ENCODE measurements around the gene ASTN1. TPM values are rescaled to one million over a fixed set of nuclear protein-coding genes. Genes with fewer than 3 reads are reported as not detected.

ASTN1 gene
- total RNA-seq, 1 experiment from 2014 or later, result not detected

DNA sequence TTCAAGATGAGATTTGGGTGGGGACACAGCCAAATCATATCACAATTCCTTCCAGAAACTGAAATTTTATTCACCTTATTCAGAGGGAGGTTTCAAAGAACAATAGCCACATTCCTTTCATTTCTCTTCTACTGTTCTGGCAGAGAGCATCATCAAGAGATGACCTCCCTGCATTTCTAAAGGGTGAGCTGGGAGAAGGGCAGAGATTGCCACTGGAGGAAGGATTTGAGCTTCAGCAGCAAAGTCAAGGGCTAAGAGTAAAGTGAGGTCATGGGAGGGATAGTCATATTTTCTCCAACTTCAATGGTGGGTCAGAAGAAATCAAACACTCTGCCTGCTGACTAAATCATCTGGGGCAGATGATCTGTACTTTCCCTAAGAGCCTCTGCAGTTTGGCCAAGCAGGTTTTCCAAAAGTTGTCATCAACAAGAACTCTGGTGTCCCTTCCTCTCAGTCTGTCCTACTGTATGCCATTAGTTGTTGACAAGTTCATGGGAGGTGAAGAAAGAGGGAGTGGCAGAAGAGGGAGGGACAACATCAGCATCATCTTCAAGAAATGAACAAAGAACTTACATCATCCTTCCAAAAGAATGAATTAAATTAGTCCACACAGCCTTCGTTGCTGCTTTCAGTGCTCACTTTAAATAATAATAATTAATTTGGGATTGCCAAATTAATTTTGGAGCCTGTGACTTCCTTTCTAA lies 298.3 kb downstream of the ASTN1 start:
- Histone ChIP-seq H3K27me3 (no peaks in the 10 kb centered on the region; the same call in 1 of the 2 replicates), H3K9me3 (no peaks in the 10 kb centered on the region), H3K4me3 (no peak overlapping the region), H3K36me3 (no peaks in the 10 kb centered on the region)
- DNase-seq, result peak; percentile 34

- H3K9me3 ChIP-seq, result no peaks in the 10 kb centered on the region
- H3K27me3 ChIP-seq, result no peaks in the 10 kb centered on the region; the same call in 1 of the 2 replicates
- H3K4me3 ChIP-seq, result no peak overlapping the region
- no peaks in the 10 kb centered on the region for H3K36me3 ChIP-seq
- DNase-seq, result no peak
These were observed 300.3 kb downstream of the ASTN1 start for GRCh38 chr1:176864211-176864610.

GRCh38 chr1:176863613-176864012 lies 300.9 kb downstream of the ASTN1 start:
- H3K36me3 ChIP-seq, result no peaks in the 10 kb centered on the region

DNA sequence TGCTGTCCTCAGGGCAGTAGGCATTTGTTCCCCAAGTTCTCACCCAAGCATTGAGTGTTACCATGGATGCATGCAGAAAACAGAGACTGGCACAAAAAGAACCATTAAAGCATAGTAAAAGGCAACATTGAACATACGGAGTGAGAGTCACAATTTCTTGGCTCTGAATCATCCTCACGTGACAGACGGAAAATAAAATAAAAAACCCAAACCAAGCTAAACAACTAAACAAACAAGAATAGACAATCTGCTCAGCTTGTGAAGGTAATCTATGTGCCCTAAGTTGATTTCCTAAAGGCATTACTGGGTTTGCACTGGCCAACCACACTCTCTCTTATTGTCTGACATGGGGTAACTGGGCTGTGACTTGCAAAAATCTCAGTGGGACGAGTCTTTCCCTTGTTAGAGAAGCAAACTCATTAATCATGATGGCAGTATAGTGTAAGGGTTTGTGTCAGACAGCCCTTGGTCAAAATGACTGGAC lies 306.0 kb downstream of the ASTN1 start:
- H3K36me3 ChIP-seq, result no peaks in the 10 kb centered on the region
- DNase-seq, result no peak
- H3K9me3 ChIP-seq, result no peaks in the 10 kb centered on the region
- no peaks in the 10 kb centered on the region for H3K27me3 ChIP-seq
- H3K4me3 ChIP-seq, result no peak overlapping the region

More at GRCh38 chr1:176863613-176864012, 300.9 kb downstream of the ASTN1 start:
- no peaks in the 10 kb centered on the region; the same call in 1 of the 2 replicates for H3K27me3 ChIP-seq
- H3K4me3 ChIP-seq, result no peak overlapping the region
- H3K9me3 ChIP-seq, result no peaks in the 10 kb centered on the region
- no peak for DNase-seq

GRCh38 chr1:176857632-176858031 lies 306.9 kb downstream of the ASTN1 start:
- Histone ChIP-seq H3K4me3 (no peak overlapping the region), H3K36me3 (no peaks in the 10 kb centered on the region)
- no peak for DNase-seq

GRCh38 chr1:176854758-176855745 lies 309.5 kb downstream of the ASTN1 start:
- no peak overlapping the region for H3K4me3 ChIP-seq
- no peaks in the 10 kb centered on the region for H3K9me3 ChIP-seq
- DNase-seq, result no peak
- H3K27me3 ChIP-seq, result no peaks in the 10 kb centered on the region
- no peaks in the 10 kb centered on the region for H3K36me3 ChIP-seq

More at GRCh38 chr1:176857632-176858031, 306.9 kb downstream of the ASTN1 start:
- Histone ChIP-seq H3K27me3 (no peaks in the 10 kb centered on the region), H3K9me3 (no peaks in the 10 kb centered on the region)

- DNase-seq, result no peak
- Histone ChIP-seq H3K36me3 (no peaks in the 10 kb centered on the region), H3K9me3 (no peaks in the 10 kb centered on the region), H3K27me3 (no peaks in the 10 kb centered on the region), H3K4me3 (no peak overlapping the region)
These were observed 310.4 kb downstream of the ASTN1 start for GRCh38 chr1:176854121-176854520.

DNA sequence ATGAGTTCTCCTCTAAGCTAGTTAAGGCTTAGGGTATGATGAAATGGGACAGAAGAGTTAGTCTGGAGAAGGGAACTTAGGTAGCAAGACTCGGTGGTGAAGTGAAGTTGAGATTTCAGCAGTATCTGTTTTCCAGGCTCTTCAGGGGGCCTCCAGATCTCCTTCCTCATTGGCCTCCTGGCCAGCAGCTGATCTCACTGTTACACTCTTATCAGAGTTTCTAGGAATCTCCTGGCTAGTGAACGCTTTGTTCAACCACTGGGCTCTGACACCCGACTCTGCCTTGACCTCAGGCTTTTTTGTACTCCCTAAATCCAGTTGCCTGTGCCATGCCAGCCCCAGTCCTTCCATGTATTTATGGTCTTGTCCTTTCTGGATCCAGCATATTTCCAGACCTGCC lies 311.0 kb downstream of the ASTN1 start:
- H3K9me3 ChIP-seq, result no peaks in the 10 kb centered on the region
- no peaks in the 10 kb centered on the region for H3K27me3 ChIP-seq
- no peaks in the 10 kb centered on the region for H3K36me3 ChIP-seq
- no peak overlapping the region for H3K4me3 ChIP-seq
- no peak for DNase-seq

DNA sequence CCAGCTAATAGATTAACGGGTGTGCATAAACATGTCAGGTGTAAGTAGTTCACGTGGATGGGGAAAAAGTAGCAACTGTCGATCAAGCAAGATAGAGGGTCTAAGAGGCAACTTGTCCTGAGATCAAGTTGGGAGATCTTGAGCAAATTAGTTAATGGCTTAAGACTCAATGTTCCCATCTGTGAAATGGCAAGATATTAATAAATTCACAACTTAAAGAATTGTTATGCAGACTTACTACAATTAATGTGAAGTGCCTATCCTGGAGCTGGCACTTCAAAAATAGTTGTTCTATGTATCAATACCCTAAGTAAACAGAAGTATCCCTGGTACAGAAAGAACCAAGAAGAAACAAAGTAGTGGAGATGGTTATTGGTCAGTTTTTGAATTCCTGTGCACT lies 312.4 kb downstream of the ASTN1 start:
- no peaks in the 10 kb centered on the region for H3K9me3 ChIP-seq
- H3K27me3 ChIP-seq, result no peaks in the 10 kb centered on the region
- H3K4me3 ChIP-seq, result no peak overlapping the region
- no peaks in the 10 kb centered on the region for H3K36me3 ChIP-seq
- DNase-seq, result no peak

DNA sequence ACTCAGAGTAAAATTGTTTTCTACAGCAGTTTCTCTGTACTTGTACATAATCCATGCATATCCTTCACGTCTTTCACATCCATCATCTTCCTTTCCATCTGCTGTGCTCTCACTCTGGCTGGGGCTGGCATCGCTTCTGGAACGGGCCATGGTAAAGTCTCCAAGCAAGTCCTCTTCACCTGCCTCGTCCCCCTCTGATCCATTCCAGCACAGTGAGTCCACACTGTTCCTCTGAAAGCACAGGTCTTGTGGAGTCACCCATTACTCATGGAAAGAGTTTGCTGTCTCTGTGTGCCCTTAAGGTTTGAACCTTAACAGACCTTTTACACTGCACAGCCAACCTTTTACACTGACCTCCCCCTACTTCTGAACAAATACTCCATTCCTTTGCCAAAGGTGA lies 313.6 kb downstream of the ASTN1 start:
- Histone ChIP-seq H3K27me3 (no peaks in the 10 kb centered on the region), H3K36me3 (no peaks in the 10 kb centered on the region), H3K9me3 (no peaks in the 10 kb centered on the region), H3K4me3 (no peak overlapping the region)
- no peak for DNase-seq

DNA sequence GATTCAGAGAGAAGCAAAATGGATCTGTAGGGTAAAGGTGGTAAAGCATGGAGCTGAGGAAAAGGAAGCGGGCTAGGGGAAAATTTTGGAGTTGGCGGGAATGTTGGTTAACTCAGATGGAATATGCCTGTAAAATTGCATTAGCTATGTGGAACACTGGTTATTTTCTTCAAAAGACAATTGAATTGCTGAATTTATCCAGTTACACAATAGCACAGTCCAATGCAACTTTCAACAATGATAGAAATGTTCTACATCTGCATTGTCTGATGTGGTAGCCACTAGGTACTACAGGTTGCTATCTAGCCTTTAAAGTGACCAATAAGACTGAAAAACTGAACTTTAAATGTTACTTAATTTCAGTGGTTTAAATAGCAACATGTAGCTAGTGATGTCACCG lies 315.2 kb downstream of the ASTN1 start:
- H3K36me3 ChIP-seq, result no peaks in the 10 kb centered on the region
- H3K27me3 ChIP-seq, result no peaks in the 10 kb centered on the region
- H3K9me3 ChIP-seq, result no peaks in the 10 kb centered on the region
- no peak for DNase-seq
- no peak overlapping the region for H3K4me3 ChIP-seq

DNA sequence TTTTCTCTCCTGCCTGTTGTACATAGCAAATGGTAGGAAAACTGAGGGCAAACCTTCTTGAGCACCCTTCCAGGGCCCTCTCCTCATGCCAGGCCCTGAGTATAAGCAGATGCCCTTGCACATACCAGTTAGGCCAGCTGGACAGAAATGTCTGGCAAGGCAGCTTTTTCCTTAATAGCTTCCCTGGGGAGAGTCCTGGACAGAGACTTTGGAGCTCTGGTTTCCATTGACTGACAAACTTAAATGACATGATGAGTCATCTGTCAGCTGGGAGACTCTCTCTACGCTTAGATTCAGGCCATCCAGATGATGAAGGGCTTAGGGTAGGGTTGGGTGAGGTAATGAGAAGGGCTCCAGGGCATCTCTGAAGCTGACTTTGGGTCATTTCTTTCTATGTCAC lies 317.5 kb downstream of the ASTN1 start:
- Histone ChIP-seq H3K4me3 (no peak overlapping the region), H3K27me3 (0 out of 2 replicates have a peak, but pooled peaks cover 2% of the 10 kb centered on the region), H3K9me3 (no peaks in the 10 kb centered on the region), H3K36me3 (no peaks in the 10 kb centered on the region)
- DNase-seq, result no peak

DNA sequence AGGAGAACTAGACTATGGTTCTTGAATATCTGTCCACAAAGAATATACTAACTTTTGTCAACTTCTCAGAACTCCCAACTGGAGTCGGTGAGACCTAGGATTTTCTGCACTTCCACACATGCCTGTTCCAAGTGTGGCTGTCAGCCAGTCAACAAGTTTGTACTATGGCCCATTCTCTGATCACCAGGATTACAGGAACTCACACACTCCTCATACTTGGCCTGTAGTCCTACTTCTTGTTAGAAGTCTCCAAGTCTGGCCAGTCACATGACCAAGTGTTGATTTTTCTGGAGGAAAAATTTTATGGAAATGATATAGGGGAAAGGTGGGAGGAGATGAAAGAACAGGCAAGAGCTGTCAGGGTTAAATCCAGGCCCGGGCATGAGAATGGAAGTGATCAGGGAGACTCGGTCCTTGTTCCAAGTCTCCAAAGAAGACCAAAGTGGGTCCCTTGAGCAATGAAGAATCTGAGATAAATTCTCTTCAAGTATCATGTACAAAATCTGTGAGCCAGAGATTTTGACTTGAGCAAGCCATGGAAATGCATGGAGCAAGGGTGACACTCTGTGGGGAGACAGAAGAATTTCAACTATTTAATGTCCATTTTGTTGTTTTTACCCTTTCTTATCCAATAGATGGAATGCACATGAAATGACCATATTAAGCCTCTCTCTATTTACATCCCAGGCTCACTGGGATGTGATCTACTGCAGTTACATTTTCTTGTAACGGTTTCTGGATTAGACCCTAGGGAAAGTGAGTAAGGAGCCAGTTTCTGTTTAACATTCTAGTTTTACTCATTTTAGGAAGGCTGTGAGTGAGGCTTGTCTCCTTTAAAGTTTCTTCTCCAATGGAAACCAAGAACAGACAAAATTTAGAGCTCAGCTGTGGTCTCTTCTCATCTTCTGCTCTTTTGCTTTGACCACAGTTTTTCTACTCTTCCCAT lies 320.9 kb downstream of the ASTN1 start:
- Histone ChIP-seq H3K9me3 (no peaks in the 10 kb centered on the region), H3K36me3 (no peaks in the 10 kb centered on the region), H3K27me3 (0 out of 2 replicates have a peak, but pooled peaks cover 2% of the 10 kb centered on the region), H3K4me3 (no peak overlapping the region)
- peak; percentile 10 for DNase-seq

DNA sequence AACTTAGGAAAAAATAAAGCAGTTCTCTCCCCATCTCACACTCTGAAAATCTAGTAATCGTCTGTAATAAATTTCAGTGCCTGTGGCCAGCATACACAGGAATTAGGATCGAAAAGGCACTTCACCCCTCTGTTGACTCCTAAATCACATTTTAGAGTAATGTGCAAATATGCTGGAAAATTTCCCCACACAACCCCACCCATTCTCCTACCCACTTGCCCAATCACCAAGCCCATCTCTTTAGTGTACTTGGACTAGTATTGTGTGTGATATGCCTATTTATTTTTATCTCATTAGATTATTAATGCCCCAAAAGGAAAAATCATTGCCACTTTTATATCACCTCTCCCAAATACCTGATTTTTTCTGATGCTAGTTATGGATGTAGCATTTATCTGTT lies 323.3 kb downstream of the ASTN1 start:
- Histone ChIP-seq H3K9me3 (no peaks in the 10 kb centered on the region), H3K27me3 (0 out of 2 replicates have a peak, but pooled peaks cover 2% of the 10 kb centered on the region), H3K36me3 (no peaks in the 10 kb centered on the region), H3K4me3 (no peak overlapping the region)
- DNase-seq, result no peak

GRCh38 chr1:176839216-176839615 lies 325.3 kb downstream of the ASTN1 start:
- Histone ChIP-seq H3K9me3 (no peaks in the 10 kb centered on the region), H3K36me3 (no peaks in the 10 kb centered on the region), H3K4me3 (no peak overlapping the region), H3K27me3 (0 out of 2 replicates have a peak, but pooled peaks cover 2% of the 10 kb centered on the region)
- DNase-seq, result no peak

DNA sequence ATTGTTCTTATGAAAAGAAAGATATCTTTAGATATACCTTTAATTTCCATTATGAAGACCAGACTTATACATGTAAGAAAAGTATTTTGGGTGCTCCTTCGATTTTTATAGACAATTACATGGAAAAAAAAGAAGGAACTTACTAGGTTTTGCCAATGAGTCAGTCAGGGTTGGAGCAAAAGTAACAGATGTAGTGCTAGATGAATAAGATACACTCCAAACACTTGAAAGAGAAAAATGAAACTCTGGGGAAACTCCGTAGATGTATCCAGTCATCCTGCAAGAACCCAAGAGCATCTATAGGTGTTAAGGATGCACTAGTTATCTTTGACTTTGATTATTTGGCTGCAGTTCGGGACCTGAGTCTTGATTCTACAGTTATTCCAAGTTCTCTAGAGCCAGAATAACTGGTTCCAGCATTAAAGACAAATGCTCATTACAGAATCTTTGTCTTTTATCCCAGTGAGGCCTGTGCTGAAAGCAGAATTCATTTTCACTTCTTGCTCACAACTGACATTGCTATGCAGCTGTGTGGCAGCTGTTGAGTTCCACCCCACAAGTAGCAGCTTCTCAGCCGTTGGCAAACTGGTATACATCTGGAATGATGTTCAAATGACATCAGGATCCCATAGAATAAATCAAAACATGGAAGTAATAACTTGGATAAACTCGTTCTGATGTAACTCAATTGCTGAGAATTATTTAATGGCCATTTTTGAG lies 326.1 kb downstream of the ASTN1 start:
- no peaks in the 10 kb centered on the region for H3K9me3 ChIP-seq
- DNase-seq, result no peak
- H3K27me3 ChIP-seq, result no peaks in the 10 kb centered on the region
- no peak overlapping the region for H3K4me3 ChIP-seq
- no peaks in the 10 kb centered on the region for H3K36me3 ChIP-seq
